Stimulated activated naive CD4-positive, alpha-beta T cell (primary cell): ENCODE data around the gene TMEM89.

Experiments
- DNase-seq, 6 experiments: peaks; one replicate each; lab custom pipeline; 2025; lab: John Stamatoyannopoulos, UW

Gene TMEM89

GRCh38 chr3:48621461-48621869 lies at the start of gene TMEM89:
Gene TMEM89 (minus strand): TSS chr3:48621769. CDS start chr3:48621756, 13 bp downstream.
- no peak for DNase-seq

GRCh38 chr3:48664929-48665328 lies 43.4 kb upstream of the TMEM89 start:
- no peak for DNase-seq

GRCh38 chr3:48664313-48664644 lies 42.7 kb upstream of the TMEM89 start:
- no peak for DNase-seq

GRCh38 chr3:48663489-48664312 lies 42.1 kb upstream of the TMEM89 start:
- DNase-seq, result peak; percentile 39 to 71 (median 56)

- DNase-seq, result peak in 1 of 6 experiments; percentile 4
Observed at GRCh38 chr3:48662753-48663488, 41.4 kb upstream of the TMEM89 start, which contains the start of gene CELSR3. Gene CELSR3 (minus strand): TSS chr3:48662886. CDS start chr3:48662634, 252 bp downstream.

- DNase-seq, result no peak
Observed at GRCh38 chr3:48662145-48662752, 40.7 kb upstream of the TMEM89 start.

- DNase-seq, result peak; percentile 44 to 82 (median 72)
Observed at GRCh38 chr3:48661501-48662144, 40.1 kb upstream of the TMEM89 start.

GRCh38 chr3:48660800-48661400 lies 39.3 kb upstream of the TMEM89 start:
- DNase-seq, result no peak

GRCh38 chr3:48656841-48657281 lies 35.3 kb upstream of the TMEM89 start:
- peak in 4 of 6 experiments; percentile 15 to 42 (median 24) for DNase-seq

GRCh38 chr3:48656061-48656840 lies 34.7 kb upstream of the TMEM89 start:
- peak; percentile 69 to 93 (median 82) for DNase-seq

GRCh38 chr3:48655606-48656005 lies 34.0 kb upstream of the TMEM89 start:
- peak in 5 of 6 experiments; percentile 29 to 66 (median 54) for DNase-seq

GRCh38 chr3:48655063-48655462 lies 33.5 kb upstream of the TMEM89 start:
- DNase-seq, result no peak

- no peak for DNase-seq
Observed at GRCh38 chr3:48652923-48653715, 31.6 kb upstream of the TMEM89 start.

- no peak for DNase-seq
Observed at GRCh38 chr3:48651771-48652170, 30.2 kb upstream of the TMEM89 start.

- no peak for DNase-seq
Observed at GRCh38 chr3:48650723-48651122, 29.2 kb upstream of the TMEM89 start.

- DNase-seq, result no peak
Observed at GRCh38 chr3:48648188-48648850, 26.8 kb upstream of the TMEM89 start.

GRCh38 chr3:48647714-48648113 lies 26.1 kb upstream of the TMEM89 start:
- DNase-seq, result no peak

- DNase-seq, result no peak
Observed at GRCh38 chr3:48644898-48645760, 23.6 kb upstream of the TMEM89 start.
